ENCODE results near the gene SLPI. TPM values are rescaled to one million over a fixed set of nuclear protein-coding genes. Genes with fewer than 3 reads are reported as not detected.

The SLPI gene
- total RNA-seq, 2 experiments from 2014 or later = not detected

DNA sequence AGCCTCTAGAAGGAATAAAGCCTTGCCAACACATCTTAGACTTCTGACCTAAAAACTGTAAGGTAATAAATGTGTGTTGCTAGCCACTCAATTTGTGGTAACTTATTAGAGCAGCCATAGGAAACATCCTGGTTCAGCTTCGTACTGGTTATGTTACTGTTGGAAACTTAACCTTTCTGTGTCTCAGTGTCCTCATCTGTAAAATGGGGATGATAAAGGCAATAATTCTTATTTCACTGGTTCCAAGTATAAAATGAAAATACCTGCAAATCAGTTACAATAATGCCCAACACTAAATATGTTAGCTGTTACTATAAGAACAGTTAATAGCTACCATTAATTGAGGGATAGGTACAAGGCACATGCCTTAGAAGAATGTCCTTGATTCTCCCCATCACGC lies 38.0 kb upstream of the SLPI start:
- ChIA-PET CTCF (interaction anchor here (0.7 to 6.4 kb wide), 22 partner anchors 8 to 272 kb away, joined by 3 to 102 read pairs (median 5); no protein-coding TSS in a partner anchor), POLR2A (no interaction called here)
- no peak for ATAC-seq
- no peak overlapping the region for H3K4me3 Mint-ChIP-seq
- H3K27me3 Mint-ChIP-seq = peaks cover 34% of the 10 kb centered on the region
- H3K27ac Mint-ChIP-seq = no peak overlapping the region
- no peak for DNase-seq
- intact Hi-C loops (cut with DNase I, micrococcal nuclease) = loop anchor here (5.0 kb wide), 3 partner anchors 55 to 250 kb away; no protein-coding TSS in a partner anchor
- peaks cover 3% of the 10 kb centered on the region for H3K4me1 Mint-ChIP-seq
- peaks cover 2% of the 10 kb centered on the region for H3K9me3 Mint-ChIP-seq (ENCODE audit: low read depth)
- H3K36me3 Mint-ChIP-seq (ENCODE audit: low read depth) = no peaks in the 10 kb centered on the region

DNA sequence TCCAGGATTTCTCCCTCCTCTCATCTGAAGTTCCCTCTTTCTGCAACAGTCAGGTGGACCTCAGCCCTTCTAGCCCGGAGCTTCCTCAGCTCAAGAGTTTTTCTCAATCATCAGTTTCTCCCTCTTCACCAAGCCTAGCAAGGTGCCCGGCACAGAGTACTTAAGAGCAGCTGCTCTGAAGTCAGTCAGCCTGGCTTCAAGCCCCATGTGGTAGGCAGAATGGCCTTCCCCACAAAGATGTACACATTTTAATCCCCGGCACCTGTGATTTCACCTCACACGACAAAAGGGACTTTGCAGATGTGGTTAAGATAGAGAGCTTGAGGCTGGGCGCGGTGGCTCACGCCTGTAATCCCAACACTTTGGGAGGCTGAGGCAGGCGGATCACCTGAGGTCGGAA lies 37.2 kb upstream of the SLPI start:
- H3K36me3 Mint-ChIP-seq (ENCODE audit: low read depth) = no peaks in the 10 kb centered on the region
- peaks cover 34% of the 10 kb centered on the region for H3K27me3 Mint-ChIP-seq
- ATAC-seq = no peak
- peaks cover 2% of the 10 kb centered on the region for H3K9me3 Mint-ChIP-seq (ENCODE audit: low read depth)
- CTCF ChIA-PET = interaction anchor here (0.6 to 6.4 kb wide), 32 partner anchors 11 to 1876 kb away, joined by 3 to 102 read pairs (median 4); partner anchors contain the start of gene SYS1
- POLR2A ChIA-PET = no interaction called here
- H3K4me3 Mint-ChIP-seq = no peak overlapping the region
- no peak for DNase-seq
- H3K4me1 Mint-ChIP-seq = peaks cover 3% of the 10 kb centered on the region
- intact Hi-C loops (cut with DNase I, micrococcal nuclease) = loop anchor here (1.0 to 5.0 kb wide), 7 partner anchors 54 to 281 kb away; no protein-coding TSS in a partner anchor
- no peak overlapping the region for H3K27ac Mint-ChIP-seq

DNA sequence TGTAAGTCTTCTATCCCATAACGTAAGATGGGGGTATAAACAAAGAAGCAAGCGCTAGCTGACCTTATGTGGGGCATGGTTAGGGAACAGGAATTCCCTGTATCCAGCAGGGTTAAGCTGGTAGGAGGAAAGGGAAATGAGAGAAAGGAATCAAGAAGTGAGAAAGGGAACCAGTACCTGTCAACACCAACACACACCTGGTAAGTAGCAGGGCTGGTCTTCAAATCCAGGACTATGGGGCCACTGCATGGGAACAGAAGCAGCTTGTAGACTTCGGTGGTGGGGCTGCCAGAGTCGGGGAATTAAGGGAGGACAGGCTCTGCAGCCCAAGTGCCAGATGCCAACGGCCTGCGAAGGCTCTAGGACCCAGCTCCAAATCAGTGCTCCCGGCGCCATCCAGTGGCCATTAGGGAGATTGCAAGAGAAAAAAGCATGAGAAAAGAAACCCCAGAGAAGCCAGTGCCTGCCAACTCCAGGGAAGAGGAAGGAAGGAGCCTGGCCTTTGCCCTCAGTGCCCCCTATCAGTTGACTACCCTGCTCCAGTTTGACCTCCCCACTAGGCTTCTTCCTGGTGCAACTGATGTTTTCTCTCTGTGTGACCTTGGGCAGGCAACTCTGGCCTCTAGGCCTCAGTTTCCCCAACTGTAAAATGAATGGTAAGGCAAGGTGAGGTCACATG lies 36.5 kb upstream of the SLPI start:
- Mint-ChIP-seq H3K27me3 (peaks cover 31% of the 10 kb centered on the region), H3K4me3 (no peak overlapping the region), H3K36me3 (ENCODE audit: low read depth) (no peaks in the 10 kb centered on the region), H3K9me3 (ENCODE audit: low read depth) (peaks cover 2% of the 10 kb centered on the region), H3K4me1 (peaks cover 3% of the 10 kb centered on the region), H3K27ac (no peak overlapping the region)
- intact Hi-C loops (cut with DNase I, micrococcal nuclease) = loop anchor here (1.0 to 5.0 kb wide), 7 partner anchors 54 to 280 kb away; no protein-coding TSS in a partner anchor
- DNase-seq (peak; percentile 83), ATAC-seq (peak; percentile 42)
- ChIA-PET POLR2A (interaction anchor here (0.6 kb wide), 1 partner anchor 324 kb away, joined by 3 read pairs; no protein-coding TSS in a partner anchor), CTCF (interaction anchor here (0.6 to 6.4 kb wide), 37 partner anchors 10 to 480 kb away, joined by 3 to 102 read pairs (median 4); partner anchors contain the start of gene SYS1)

DNA sequence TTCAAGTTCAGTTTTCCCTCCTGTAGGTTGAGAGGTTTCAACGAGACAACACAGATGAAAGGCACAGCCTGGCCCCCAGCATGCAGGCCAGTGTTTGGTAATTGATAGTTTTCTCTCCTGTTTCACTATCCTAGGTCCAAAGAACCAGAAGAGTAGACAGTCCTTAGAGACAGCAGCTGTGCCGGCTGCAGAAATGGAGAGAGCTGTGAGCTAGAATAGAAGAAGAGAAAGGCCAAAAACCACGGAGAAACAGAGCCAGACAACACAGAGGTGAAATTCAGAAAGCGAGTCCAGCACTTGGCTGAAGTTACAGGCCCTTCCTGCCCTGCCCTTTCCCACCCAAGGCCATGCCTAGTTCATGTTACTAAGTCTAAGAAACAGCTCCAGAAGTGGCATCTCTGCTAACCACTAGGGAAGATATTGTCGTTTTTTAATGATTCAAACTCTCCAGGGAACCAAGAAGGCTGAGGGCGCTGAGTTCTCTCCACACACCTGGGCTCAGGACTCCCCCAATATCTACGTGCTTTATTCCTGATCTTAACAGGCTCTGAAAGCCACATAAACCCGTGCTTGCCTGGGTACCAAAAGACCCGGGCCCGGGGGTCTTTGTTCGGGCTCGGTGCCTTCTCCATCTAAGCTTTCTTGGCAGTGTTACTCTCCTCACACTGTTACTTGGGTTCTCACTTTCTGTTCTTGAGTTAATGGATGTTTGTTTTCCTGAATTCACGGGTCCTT lies 35.7 kb upstream of the SLPI start:
- Mint-ChIP-seq H3K4me3 (no peak overlapping the region), H3K27me3 (peaks cover 29% of the 10 kb centered on the region), H3K36me3 (ENCODE audit: low read depth) (no peaks in the 10 kb centered on the region), H3K27ac (no peak overlapping the region), H3K4me1 (peaks cover 3% of the 10 kb centered on the region), H3K9me3 (ENCODE audit: low read depth) (peaks cover 1% of the 10 kb centered on the region)
- POLR2A ChIA-PET = no interaction called here
- CTCF ChIA-PET = interaction anchor here (0.6 to 6.4 kb wide), 31 partner anchors 9 to 481 kb away, joined by 3 to 102 read pairs (median 5); partner anchors contain the start of gene SYS1
- DNase-seq = no peak
- ATAC-seq = no peak
- intact Hi-C loops (cut with DNase I, micrococcal nuclease) = loop anchor here (2.0 to 5.0 kb wide), 6 partner anchors 53 to 279 kb away; no protein-coding TSS in a partner anchor

DNA sequence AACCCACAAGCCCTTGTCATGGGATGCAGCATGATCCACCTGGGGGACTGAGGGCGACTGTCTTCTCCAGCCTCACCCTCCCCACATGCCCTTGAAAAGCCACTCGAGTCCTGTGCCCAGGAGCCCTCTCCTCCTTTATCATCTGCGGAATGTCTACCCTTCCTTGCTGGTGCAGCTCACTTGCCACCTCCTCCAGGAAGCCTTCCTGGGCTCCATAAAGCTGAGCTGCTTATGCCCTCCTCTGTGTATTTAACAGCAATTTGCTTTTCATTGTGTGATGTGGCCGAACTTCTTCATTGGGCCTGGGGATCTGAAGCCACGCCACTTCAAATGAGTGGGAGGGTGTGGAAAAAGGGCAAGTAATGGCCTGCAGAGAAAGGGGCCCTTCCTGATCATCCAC lies 34.5 kb upstream of the SLPI start:
- Mint-ChIP-seq H3K4me3 (no peak overlapping the region), H3K27ac (no peak overlapping the region), H3K27me3 (peaks cover 23% of the 10 kb centered on the region), H3K4me1 (peaks cover under 1% of the 10 kb centered on the region), H3K9me3 (ENCODE audit: low read depth) (no peaks in the 10 kb centered on the region), H3K36me3 (ENCODE audit: low read depth) (no peaks in the 10 kb centered on the region)
- ChIA-PET CTCF (interaction anchor here (0.8 to 6.4 kb wide), 3 partner anchors 14 to 191 kb away, joined by 3 to 102 read pairs (median 7); no protein-coding TSS in a partner anchor), POLR2A (no interaction called here)
- no peak for ATAC-seq
- intact Hi-C loops (cut with DNase I, micrococcal nuclease) = no loop called here
- no peak for DNase-seq

DNA sequence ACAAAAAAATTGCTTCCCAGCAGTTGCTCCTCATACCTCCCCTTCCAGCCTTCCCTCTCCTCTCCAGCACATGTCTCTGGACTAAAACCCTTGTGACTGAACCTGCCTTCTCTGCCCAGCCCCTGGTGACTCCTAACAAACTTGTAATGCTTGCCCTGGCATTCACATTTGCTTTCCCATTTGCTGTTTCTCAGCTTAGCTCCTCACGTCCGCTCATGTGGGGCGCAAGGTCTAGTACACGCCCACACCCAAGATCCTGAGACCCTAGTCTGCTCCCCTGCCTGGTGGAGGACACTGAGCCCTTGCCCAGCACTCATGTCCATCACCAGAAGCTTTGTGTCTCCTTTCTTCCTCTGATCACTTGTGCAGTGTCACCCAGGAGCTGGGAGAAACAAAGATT lies 34.0 kb upstream of the SLPI start:
- H3K36me3 Mint-ChIP-seq (ENCODE audit: low read depth) = no peaks in the 10 kb centered on the region
- no peaks in the 10 kb centered on the region for H3K4me1 Mint-ChIP-seq

DNA sequence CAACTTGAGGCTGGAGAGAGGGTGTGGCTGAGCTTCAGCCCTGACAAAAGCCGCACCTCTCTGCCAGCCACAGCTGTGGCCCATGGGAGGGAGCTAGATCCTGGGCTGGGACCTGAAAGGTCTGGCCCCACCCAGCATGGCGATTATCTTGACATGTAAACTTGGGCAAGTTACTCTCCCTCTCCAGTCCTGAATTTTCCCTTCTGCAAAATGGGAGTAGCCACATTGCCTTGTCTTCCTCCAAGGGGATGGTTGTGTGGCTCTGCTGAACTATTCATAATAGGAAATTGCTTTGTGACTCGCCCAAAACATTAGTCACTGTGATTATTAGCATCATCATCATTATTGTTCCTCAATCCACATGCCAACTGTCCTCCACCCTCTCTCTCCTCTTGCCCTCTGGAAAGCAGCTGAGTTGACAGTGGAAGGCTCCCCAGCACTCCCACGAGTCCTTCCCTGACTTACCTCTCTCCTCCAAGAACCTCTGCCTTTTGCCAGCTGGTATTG lies 29.2 kb upstream of the SLPI start:
- intact Hi-C loops (cut with DNase I, micrococcal nuclease) = no loop called here
- Mint-ChIP-seq H3K9me3 (ENCODE audit: low read depth) (no peaks in the 10 kb centered on the region), H3K36me3 (ENCODE audit: low read depth) (no peaks in the 10 kb centered on the region), H3K4me1 (no peaks in the 10 kb centered on the region), H3K4me3 (no peak overlapping the region), H3K27ac (no peak overlapping the region), H3K27me3 (peaks cover 25% of the 10 kb centered on the region)
- ChIA-PET CTCF (interaction anchor here (0.7 to 1.1 kb wide), 4 partner anchors 10 to 189 kb away, joined by 3 to 11 read pairs (median 3); no protein-coding TSS in a partner anchor), POLR2A (interaction anchor here (0.6 kb wide), 1 partner anchor 118 kb away, joined by 6 read pairs; no protein-coding TSS in a partner anchor)
- no peak for DNase-seq
- no peak for ATAC-seq

More for the DNA sequence above, 34.0 kb upstream of the SLPI start:
- CTCF ChIA-PET = interaction anchor here (0.6 to 1.5 kb wide), 4 partner anchors 12 to 244 kb away, joined by 3 to 7 read pairs (median 4); no protein-coding TSS in a partner anchor
- no peak overlapping the region for H3K4me3 Mint-ChIP-seq
- H3K27ac Mint-ChIP-seq = no peak overlapping the region
- no peaks in the 10 kb centered on the region for H3K9me3 Mint-ChIP-seq (ENCODE audit: low read depth)
- DNase-seq (no peak), ATAC-seq (no peak)
- H3K27me3 Mint-ChIP-seq = peaks cover 26% of the 10 kb centered on the region
- POLR2A ChIA-PET = no interaction called here
- intact Hi-C loops (cut with DNase I, micrococcal nuclease) = no loop called here

DNA sequence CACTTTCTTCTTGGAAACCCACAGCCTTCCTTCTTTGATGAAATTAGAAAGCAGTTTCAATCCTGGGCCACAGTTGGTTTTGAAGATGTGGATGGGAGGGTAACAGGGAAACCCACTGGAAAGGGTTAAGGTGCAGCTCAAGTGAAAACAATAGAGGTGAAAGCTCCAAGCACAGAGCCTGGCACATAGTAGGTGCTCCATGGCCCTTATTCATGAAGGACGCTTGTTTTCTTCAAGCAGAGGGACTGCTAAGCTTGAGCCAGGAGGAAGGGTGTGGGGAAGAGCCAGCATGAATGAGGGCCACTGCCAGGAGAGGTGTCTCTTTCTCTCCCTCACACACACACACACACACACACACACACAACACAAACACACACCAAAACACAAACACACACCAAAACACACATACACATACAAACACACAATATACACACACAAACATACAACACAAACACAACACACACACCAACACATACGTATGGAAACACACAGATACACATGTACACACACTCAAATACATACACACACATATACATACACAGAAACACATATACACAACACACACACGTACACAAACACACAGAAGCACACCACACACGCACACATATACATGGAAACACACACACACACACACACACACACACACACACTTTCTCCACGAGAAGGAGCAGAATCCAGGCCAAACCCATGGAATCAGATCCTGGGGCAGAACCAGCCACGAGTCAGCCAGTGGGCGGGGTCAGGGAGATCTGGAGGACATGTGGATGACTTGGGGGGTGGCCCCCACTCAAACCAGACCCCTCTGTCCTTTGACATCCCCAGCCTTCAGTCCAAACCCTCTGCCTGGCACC lies 28.6 kb upstream of the SLPI start:
- POLR2A ChIA-PET = interaction anchor here (0.6 kb wide), 1 partner anchor 117 kb away, joined by 6 read pairs; no protein-coding TSS in a partner anchor
- ATAC-seq = no peak
- Mint-ChIP-seq H3K4me1 (no peaks in the 10 kb centered on the region), H3K27ac (no peak overlapping the region), H3K9me3 (ENCODE audit: low read depth) (no peaks in the 10 kb centered on the region), H3K4me3 (no peak overlapping the region), H3K27me3 (peaks cover 25% of the 10 kb centered on the region), H3K36me3 (ENCODE audit: low read depth) (no peaks in the 10 kb centered on the region)
- no peak for DNase-seq
- CTCF ChIA-PET = interaction anchor here (0.7 to 1.9 kb wide), 2 partner anchors 11 to 188 kb away, joined by 3 to 4 read pairs; no protein-coding TSS in a partner anchor
- intact Hi-C loops (cut with DNase I, micrococcal nuclease) = no loop called here

DNA sequence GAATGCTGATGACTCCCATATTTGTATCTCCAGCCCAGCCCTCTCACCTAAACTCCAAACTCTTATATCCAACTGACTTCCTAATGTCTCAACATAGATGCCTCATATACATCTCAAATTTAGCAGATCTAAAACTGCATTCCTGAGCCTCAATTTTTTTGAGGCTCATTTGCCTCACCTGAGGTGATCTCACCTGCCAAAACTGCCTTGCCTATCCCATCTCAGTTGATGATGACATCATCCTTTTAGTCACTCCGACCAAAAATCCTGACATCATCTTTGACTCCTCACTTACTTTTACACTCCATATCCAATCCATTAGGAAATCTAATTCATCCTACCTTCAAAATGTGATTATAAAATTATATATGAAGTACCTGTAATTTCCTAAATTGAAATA lies 25.6 kb upstream of the SLPI start:
- POLR2A ChIA-PET = no interaction called here
- intact Hi-C loops (cut with DNase I, micrococcal nuclease) = no loop called here
- DNase-seq (no peak), ATAC-seq (no peak)
- H3K27ac Mint-ChIP-seq = no peak overlapping the region
- H3K9me3 Mint-ChIP-seq (ENCODE audit: low read depth) = no peaks in the 10 kb centered on the region
- CTCF ChIA-PET = interaction anchor here (1.0 to 2.0 kb wide), 4 partner anchors 10 to 40 kb away, joined by 3 to 9 read pairs (median 6); no protein-coding TSS in a partner anchor
- H3K36me3 Mint-ChIP-seq (ENCODE audit: low read depth) = no peaks in the 10 kb centered on the region
- H3K4me3 Mint-ChIP-seq = no peak overlapping the region
- no peaks in the 10 kb centered on the region for H3K4me1 Mint-ChIP-seq
- H3K27me3 Mint-ChIP-seq = peaks cover 34% of the 10 kb centered on the region

DNA sequence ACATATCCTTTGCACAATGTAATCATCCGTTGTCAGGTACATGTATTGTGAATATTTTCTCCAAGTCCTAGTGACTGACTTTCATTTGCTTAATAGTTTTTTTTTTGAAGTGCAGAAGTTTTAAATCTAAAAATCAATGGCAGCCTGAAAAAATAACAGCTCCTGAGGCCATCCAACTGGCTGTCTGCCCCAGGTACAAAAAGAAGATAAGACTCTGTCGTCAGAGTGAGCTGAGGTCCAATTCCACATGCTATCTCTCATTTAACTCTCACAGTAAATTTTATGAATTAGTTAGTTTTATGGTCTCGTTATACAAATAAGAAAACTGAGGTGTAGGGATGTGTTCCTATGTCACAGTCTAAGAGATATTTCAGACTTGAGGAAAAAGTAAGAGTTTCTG lies 21.0 kb upstream of the SLPI start:
- ChIA-PET CTCF (no interaction called here), POLR2A (no interaction called here)
- intact Hi-C loops (cut with DNase I, micrococcal nuclease) = no loop called here

More for the DNA sequence above, 21.0 kb upstream of the SLPI start:
- no peaks in the 10 kb centered on the region for H3K9me3 Mint-ChIP-seq (ENCODE audit: low read depth)
- no peak overlapping the region for H3K27ac Mint-ChIP-seq
- no peaks in the 10 kb centered on the region for H3K36me3 Mint-ChIP-seq (ENCODE audit: low read depth)
- H3K27me3 Mint-ChIP-seq = peaks cover 32% of the 10 kb centered on the region
- DNase-seq (no peak), ATAC-seq (no peak)
- H3K4me3 Mint-ChIP-seq = no peak overlapping the region
- no peaks in the 10 kb centered on the region for H3K4me1 Mint-ChIP-seq
